ENCODE data around the gene SCN10A.

Gene SCN10A

GRCh38 chr3:38816026-38816425 is at the start of gene SCN10A:
Gene SCN10A (minus strand): TSS chr3:38816217. CDS start chr3:38794010, 22,207 bp downstream.
- no peak for DNase-seq (ENCODE audit: low read depth)

GRCh38 chr3:38853011-38853410 is 37.0 kb upstream of the SCN10A start:
- DNase-seq (ENCODE audit: low read depth), result no peak

- DNase-seq (ENCODE audit: low read depth), result no peak
Measured at GRCh38 chr3:38843898-38844297, 27.9 kb upstream of the SCN10A start.

- DNase-seq (ENCODE audit: low read depth), result no peak
Measured at GRCh38 chr3:38842266-38842965, 26.4 kb upstream of the SCN10A start.

- DNase-seq (ENCODE audit: low read depth), result no peak
Measured at GRCh38 chr3:38840987-38841386, 25.0 kb upstream of the SCN10A start.

- no peak for DNase-seq (ENCODE audit: low read depth)
Measured at GRCh38 chr3:38837358-38837757, 21.3 kb upstream of the SCN10A start.

- DNase-seq (ENCODE audit: low read depth), result no peak
Measured at GRCh38 chr3:38836561-38836960, 20.5 kb upstream of the SCN10A start.

GRCh38 chr3:38835939-38836338 is 19.9 kb upstream of the SCN10A start:
- DNase-seq (ENCODE audit: low read depth), result no peak

- no peak for DNase-seq (ENCODE audit: low read depth)
Measured at GRCh38 chr3:38834717-38835116, 18.7 kb upstream of the SCN10A start.

- no peak for DNase-seq (ENCODE audit: low read depth)
Measured at GRCh38 chr3:38834110-38834509, 18.1 kb upstream of the SCN10A start.

- DNase-seq (ENCODE audit: low read depth), result no peak
Measured at GRCh38 chr3:38829404-38829803, 13.4 kb upstream of the SCN10A start.

- DNase-seq (ENCODE audit: low read depth), result no peak
Measured at GRCh38 chr3:38828681-38829080, 12.7 kb upstream of the SCN10A start.

GRCh38 chr3:38827791-38828190 is 11.8 kb upstream of the SCN10A start:
- no peak for DNase-seq (ENCODE audit: low read depth)

- DNase-seq (ENCODE audit: low read depth), result no peak
Measured at GRCh38 chr3:38826001-38826400, 10.0 kb upstream of the SCN10A start.

- no peak for DNase-seq (ENCODE audit: low read depth)
Measured at GRCh38 chr3:38824349-38824748, 8.3 kb upstream of the SCN10A start.

- no peak for DNase-seq (ENCODE audit: low read depth)
Measured at GRCh38 chr3:38823722-38824121, 7.7 kb upstream of the SCN10A start.

- no peak for DNase-seq (ENCODE audit: low read depth)
Measured at GRCh38 chr3:38823186-38823585, 7.2 kb upstream of the SCN10A start.

GRCh38 chr3:38811822-38812221 is 4.2 kb downstream of the SCN10A start:
- no peak for DNase-seq (ENCODE audit: low read depth)

- no peak for DNase-seq (ENCODE audit: low read depth)
Measured at GRCh38 chr3:38805765-38806386, 10.1 kb downstream of the SCN10A start.

GRCh38 chr3:38805004-38805403 is 11.0 kb downstream of the SCN10A start:
- DNase-seq (ENCODE audit: low read depth), result no peak

GRCh38 chr3:38800511-38800910 is 15.5 kb downstream of the SCN10A start:
- DNase-seq (ENCODE audit: low read depth), result no peak

- no peak for DNase-seq (ENCODE audit: low read depth)
Measured at GRCh38 chr3:38793721-38794120, 22.3 kb downstream of the SCN10A start.

- no peak for DNase-seq (ENCODE audit: low read depth)
Measured at GRCh38 chr3:38792983-38793382, 23.0 kb downstream of the SCN10A start.

- no peak for DNase-seq (ENCODE audit: low read depth)
Measured at GRCh38 chr3:38782148-38782547, 33.9 kb downstream of the SCN10A start.

Measured in activated T-cell treated with anti-CD3 and anti-CD28 coated beads for 1 hour (primary cell).